Activated naive CD4-positive, alpha-beta T cell treated with anti-CD3 and anti-CD28 coated beads for 36 hours (primary cell): ENCODE data around the gene GRID1. TPM values are rescaled to one million over a fixed set of nuclear protein-coding genes. Genes with fewer than 3 reads are reported as not detected.

Experiments used
- CTCF ChIA-PET: fragments of 350-600 bp; sonication (Branson Sonifier 250); formaldehyde crosslinking; loops from one replicate; lab custom pipeline; 2021; ENCODE audit warnings: antibody characterized with exemption; lab: Charles Lee
- DNase-seq: peaks from one replicate; pipeline ENCODE4 v3.0.0-alpha.2; 2020
- H3K27ac Mint-ChIP-seq: one replicate; pipeline ENCODE4 v1.8.0; 2021; ENCODE audit warnings: mild to moderate bottlenecking, mixed read lengths
- H3K27me3 Mint-ChIP-seq: one replicate; pipeline ENCODE4 v1.8.0; 2021; ENCODE audit warnings: low read depth, mixed read lengths
- H3K36me3 Mint-ChIP-seq: one replicate; pipeline ENCODE4 v1.8.0; 2021; ENCODE audit warnings: low read depth, mixed read lengths
- H3K4me1 Mint-ChIP-seq: one replicate; pipeline ENCODE4 v1.8.0; 2021; ENCODE audit warnings: low read depth, mixed read lengths
- H3K4me3 Mint-ChIP-seq: one replicate; pipeline ENCODE4 v1.8.0; 2021; ENCODE audit warnings: mild to moderate bottlenecking, moderate library complexity, mixed read lengths
- H3K9me3 Mint-ChIP-seq: one replicate; pipeline ENCODE4 v1.8.0; 2021; ENCODE audit warnings: mixed read lengths
- intact Hi-C: fragments of 100-400 bp; cut with micrococcal nuclease; formaldehyde crosslinking; loops from one replicate; pipeline ENCODE4 v1.15.1; 2023
- total RNA-seq, 2 experiments: library from RNA; stranded (reverse); gene quantifications; one replicate each; pipeline ENCODE4 v1.2.3, GENCODE V29; 2021

GRID1 gene
- total RNA-seq, 2 experiments from 2014 or later: not detected

GRCh38 chr10:86024281-86025041 lies 342.1 kb downstream of the GRID1 start:
- Mint-ChIP-seq H3K9me3 (no peaks in the 10 kb centered on the region), H3K36me3 (no peaks in the 10 kb centered on the region), H3K4me3 (no peak overlapping the region), H3K27me3 (peaks cover 7% of the 10 kb centered on the region), H3K27ac (no peak overlapping the region), H3K4me1 (no peaks in the 10 kb centered on the region)
- no peak for DNase-seq
- intact Hi-C loops: no loop called here
- CTCF ChIA-PET: no interaction called here

GRCh38 chr10:86023931-86024280 lies 342.7 kb downstream of the GRID1 start:
- CTCF ChIA-PET: no interaction called here
- peaks cover 2% of the 10 kb centered on the region for H3K27me3 Mint-ChIP-seq
- DNase-seq: no peak
- H3K27ac Mint-ChIP-seq: no peak overlapping the region
- H3K9me3 Mint-ChIP-seq: no peaks in the 10 kb centered on the region
- intact Hi-C loops: no loop called here
- no peaks in the 10 kb centered on the region for H3K36me3 Mint-ChIP-seq
- H3K4me3 Mint-ChIP-seq: no peak overlapping the region
- no peaks in the 10 kb centered on the region for H3K4me1 Mint-ChIP-seq

GRCh38 chr10:86023336-86023735 lies 343.3 kb downstream of the GRID1 start:
- no peaks in the 10 kb centered on the region for H3K4me1 Mint-ChIP-seq
- no peaks in the 10 kb centered on the region for H3K27me3 Mint-ChIP-seq
- H3K36me3 Mint-ChIP-seq: no peaks in the 10 kb centered on the region
- CTCF ChIA-PET: no interaction called here
- no peak overlapping the region for H3K27ac Mint-ChIP-seq
- no peaks in the 10 kb centered on the region for H3K9me3 Mint-ChIP-seq
- no peak overlapping the region for H3K4me3 Mint-ChIP-seq
- intact Hi-C loops: no loop called here
- DNase-seq: no peak

- DNase-seq: no peak
- H3K4me1 Mint-ChIP-seq: no peaks in the 10 kb centered on the region
- H3K4me3 Mint-ChIP-seq: no peak overlapping the region
- H3K27me3 Mint-ChIP-seq: no peaks in the 10 kb centered on the region
- H3K36me3 Mint-ChIP-seq: no peaks in the 10 kb centered on the region
- intact Hi-C loops: no loop called here
- no peaks in the 10 kb centered on the region for H3K9me3 Mint-ChIP-seq
- CTCF ChIA-PET: no interaction called here
- no peak overlapping the region for H3K27ac Mint-ChIP-seq
Measured at GRCh38 chr10:86022906-86023305, 343.7 kb downstream of the GRID1 start.

- no peaks in the 10 kb centered on the region for H3K4me1 Mint-ChIP-seq
- no peaks in the 10 kb centered on the region for H3K9me3 Mint-ChIP-seq
- H3K27me3 Mint-ChIP-seq: peaks cover 4% of the 10 kb centered on the region
- H3K36me3 Mint-ChIP-seq: no peaks in the 10 kb centered on the region
- no peak overlapping the region for H3K4me3 Mint-ChIP-seq
- intact Hi-C loops: no loop called here
- no peak overlapping the region for H3K27ac Mint-ChIP-seq
- no peak for DNase-seq
- CTCF ChIA-PET: no interaction called here
Measured at GRCh38 chr10:86020134-86020533, 346.5 kb downstream of the GRID1 start.

GRCh38 chr10:86019141-86019540 lies 347.5 kb downstream of the GRID1 start:
- intact Hi-C loops: no loop called here

GRCh38 chr10:86018735-86019058 lies 347.9 kb downstream of the GRID1 start:
- Mint-ChIP-seq H3K36me3 (no peaks in the 10 kb centered on the region), H3K27ac (no peak overlapping the region), H3K27me3 (peaks cover 4% of the 10 kb centered on the region), H3K4me1 (no peaks in the 10 kb centered on the region), H3K9me3 (no peaks in the 10 kb centered on the region), H3K4me3 (no peak overlapping the region)
- DNase-seq: no peak
- intact Hi-C loops: no loop called here
- CTCF ChIA-PET: interaction anchor here (0.6 kb wide), 1 partner anchor 53 kb away, joined by 5 read pairs; no protein-coding TSS in a partner anchor

More at GRCh38 chr10:86019141-86019540, 347.5 kb downstream of the GRID1 start:
- Mint-ChIP-seq H3K4me3 (no peak overlapping the region), H3K27me3 (peaks cover 4% of the 10 kb centered on the region), H3K36me3 (no peaks in the 10 kb centered on the region), H3K27ac (no peak overlapping the region), H3K9me3 (no peaks in the 10 kb centered on the region), H3K4me1 (no peaks in the 10 kb centered on the region)
- DNase-seq: no peak
- CTCF ChIA-PET: no interaction called here

DNA sequence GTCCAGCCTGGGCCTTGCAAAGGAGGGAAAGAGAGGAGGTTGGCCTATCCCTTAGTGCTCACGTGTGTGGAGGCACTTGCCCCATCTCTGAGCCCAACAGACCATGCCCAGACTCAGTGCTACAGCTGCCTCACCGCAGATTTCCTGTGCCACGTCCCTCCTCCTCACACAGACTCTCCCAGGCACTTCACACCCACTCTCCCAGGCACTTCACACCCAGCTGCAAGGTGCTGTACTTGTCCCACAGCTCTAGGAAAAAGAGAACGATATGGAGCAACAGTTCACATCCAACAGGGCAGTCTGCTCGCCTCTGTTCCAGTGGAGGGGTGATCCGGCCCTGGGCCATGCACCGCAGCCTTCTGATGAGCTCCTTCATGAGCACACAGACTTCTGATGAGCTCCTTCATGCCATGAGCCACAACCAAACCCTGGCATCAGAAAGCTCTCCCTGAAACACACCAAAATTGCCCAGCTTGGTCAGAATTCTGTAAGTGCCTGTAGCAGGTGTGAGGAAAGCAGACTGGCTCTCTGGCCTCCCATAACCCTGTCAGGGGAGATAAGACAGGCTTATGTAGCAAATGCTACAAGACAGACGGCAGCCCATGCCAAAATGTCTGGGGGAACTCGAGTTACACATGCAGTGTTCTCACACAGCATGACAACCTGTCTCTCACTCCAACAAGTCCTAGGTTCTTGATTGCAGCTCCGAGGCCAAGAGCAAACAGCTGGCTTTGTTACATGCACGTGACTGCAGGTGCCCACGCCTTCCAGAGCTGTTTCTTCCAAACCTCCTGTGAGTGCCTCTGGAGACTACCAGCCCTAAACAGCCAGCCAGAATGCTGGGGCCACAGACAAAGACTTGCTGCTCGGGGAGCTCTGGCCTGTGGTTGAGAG lies 348.5 kb downstream of the GRID1 start:
- H3K36me3 Mint-ChIP-seq: no peaks in the 10 kb centered on the region
- intact Hi-C loops: no loop called here
- no peak overlapping the region for H3K4me3 Mint-ChIP-seq
- H3K9me3 Mint-ChIP-seq: no peaks in the 10 kb centered on the region
- CTCF ChIA-PET: interaction anchor here (0.6 kb wide), 1 partner anchor 52 kb away, joined by 5 read pairs; no protein-coding TSS in a partner anchor
- H3K4me1 Mint-ChIP-seq: no peaks in the 10 kb centered on the region
- peaks cover 4% of the 10 kb centered on the region for H3K27me3 Mint-ChIP-seq
- no peak for DNase-seq
- H3K27ac Mint-ChIP-seq: no peak overlapping the region

- H3K27ac Mint-ChIP-seq: no peak overlapping the region
- intact Hi-C loops: no loop called here
- no peaks in the 10 kb centered on the region for H3K36me3 Mint-ChIP-seq
- no peak for DNase-seq
- CTCF ChIA-PET: no interaction called here
- no peak overlapping the region for H3K4me3 Mint-ChIP-seq
- no peaks in the 10 kb centered on the region for H3K4me1 Mint-ChIP-seq
- peaks cover 9% of the 10 kb centered on the region for H3K27me3 Mint-ChIP-seq
- no peaks in the 10 kb centered on the region for H3K9me3 Mint-ChIP-seq
Measured at GRCh38 chr10:86013568-86013967, 353.0 kb downstream of the GRID1 start.

- DNase-seq: no peak
- no peak overlapping the region for H3K4me3 Mint-ChIP-seq
- H3K27ac Mint-ChIP-seq: no peak overlapping the region
- no peaks in the 10 kb centered on the region for H3K9me3 Mint-ChIP-seq
- no peaks in the 10 kb centered on the region for H3K36me3 Mint-ChIP-seq
- H3K27me3 Mint-ChIP-seq: peaks cover 6% of the 10 kb centered on the region
- intact Hi-C loops: no loop called here
- CTCF ChIA-PET: no interaction called here
- H3K4me1 Mint-ChIP-seq: no peaks in the 10 kb centered on the region
Measured at GRCh38 chr10:86007171-86007570, 359.4 kb downstream of the GRID1 start.

GRCh38 chr10:86004337-86004736 lies 362.3 kb downstream of the GRID1 start:
- Mint-ChIP-seq H3K36me3 (no peaks in the 10 kb centered on the region), H3K27me3 (peaks cover 3% of the 10 kb centered on the region), H3K9me3 (no peaks in the 10 kb centered on the region), H3K4me1 (no peaks in the 10 kb centered on the region), H3K27ac (no peak overlapping the region), H3K4me3 (no peak overlapping the region)
- intact Hi-C loops: no loop called here
- no peak for DNase-seq
- CTCF ChIA-PET: interaction anchor here (1.6 kb wide), 1 partner anchor 9 kb away, joined by 6 read pairs; no protein-coding TSS in a partner anchor

GRCh38 chr10:86003201-86003621 lies 363.4 kb downstream of the GRID1 start:
- H3K36me3 Mint-ChIP-seq: no peaks in the 10 kb centered on the region
- CTCF ChIA-PET: interaction anchor here (0.5 kb wide), 1 partner anchor 343 kb away, joined by 3 read pairs; no protein-coding TSS in a partner anchor
- no peak for DNase-seq
- H3K9me3 Mint-ChIP-seq: no peaks in the 10 kb centered on the region
- no peak overlapping the region for H3K27ac Mint-ChIP-seq
- no peak overlapping the region for H3K4me3 Mint-ChIP-seq
- intact Hi-C loops: no loop called here
- H3K4me1 Mint-ChIP-seq: no peaks in the 10 kb centered on the region
- H3K27me3 Mint-ChIP-seq: no peaks in the 10 kb centered on the region
